HG03097 (cell line): Measurements from ENCODE around the gene CIRBP.

ENCODE experiments used
- ATAC-seq: cut with Tn5 transposase; IDR thresholded peaks from one replicate; pipeline ENCODE4 v1.9.1; 2021; ENCODE audit not compliant: unreplicated experiment, low FRiP score

CIRBP gene

DNA sequence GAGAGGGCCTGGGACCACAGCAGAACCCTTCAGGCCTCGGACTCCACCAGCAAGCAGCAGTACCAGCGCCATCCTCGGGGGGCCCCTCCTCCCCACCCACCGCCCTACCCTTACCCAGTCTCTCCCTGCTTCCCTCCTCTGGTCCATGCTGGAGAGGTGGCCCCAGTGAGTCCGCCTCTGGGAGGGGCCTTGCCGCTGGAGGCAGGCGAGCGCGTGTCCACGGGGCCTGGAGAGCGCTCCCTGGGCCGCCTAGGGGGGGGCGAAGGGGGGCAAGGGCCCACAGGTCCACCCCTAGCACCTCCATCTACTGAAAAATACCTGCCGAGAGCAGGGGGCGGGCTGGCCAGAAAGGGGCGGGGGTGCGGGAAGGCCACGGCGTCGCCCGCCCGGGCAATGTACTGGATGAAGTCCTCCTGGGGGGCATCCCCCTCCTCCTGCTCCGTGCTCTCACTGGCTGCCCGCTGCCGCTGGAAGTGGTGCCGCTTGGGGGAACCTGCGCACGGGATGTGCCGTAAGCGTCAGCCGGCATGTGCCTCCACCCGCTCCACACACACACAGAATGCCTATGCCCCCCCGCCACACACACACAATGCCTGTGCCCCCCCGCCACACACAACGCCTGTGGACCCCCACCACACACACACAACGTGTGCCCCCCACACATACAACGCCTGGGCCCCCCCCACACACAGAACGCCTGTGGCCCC, 38.2 kb upstream of the CIRBP start:
- no peak for ATAC-seq

DNA sequence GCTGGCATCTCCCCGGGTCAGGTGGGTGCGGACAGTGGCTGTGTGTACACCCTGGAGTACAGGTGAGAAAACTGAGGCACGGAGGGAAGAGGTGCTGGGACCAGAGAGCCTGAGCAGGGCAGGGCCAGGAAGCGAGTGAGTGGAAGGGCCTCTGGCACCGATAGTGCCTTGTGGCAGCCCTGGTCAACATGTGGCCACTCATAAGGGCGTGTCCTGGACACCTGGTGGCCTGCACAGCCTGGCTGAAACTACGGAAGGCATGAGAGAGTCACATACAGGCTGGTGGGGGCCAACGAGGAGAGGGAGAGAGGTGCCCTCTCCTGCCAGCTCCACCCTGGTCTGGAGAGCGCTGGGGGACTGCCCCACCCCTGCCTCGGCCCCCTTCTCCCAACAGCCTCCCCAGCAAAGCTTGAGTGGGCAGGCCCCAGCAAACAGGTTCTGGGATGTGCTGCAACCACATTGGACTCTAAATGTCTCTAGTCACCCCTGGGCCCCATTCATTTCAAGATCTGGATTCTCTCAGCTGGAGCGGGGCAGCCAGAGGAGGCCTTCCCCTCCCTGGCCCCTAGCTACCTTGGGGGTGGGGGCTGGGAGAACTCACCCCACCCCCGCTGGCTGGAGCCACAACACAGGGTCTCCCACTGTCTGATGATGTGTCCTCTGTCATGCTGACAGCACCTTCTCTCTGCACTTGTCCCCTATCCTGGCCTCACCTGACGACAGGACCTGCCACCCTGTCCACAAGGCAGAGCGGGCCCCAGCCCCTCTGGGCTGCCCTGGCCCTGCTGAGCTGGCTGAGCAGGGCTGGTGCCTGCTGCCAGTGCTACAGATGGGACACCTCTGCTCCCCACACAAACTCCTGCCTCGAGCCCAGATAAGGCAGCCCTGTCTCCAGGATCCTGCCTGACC, 37.1 kb upstream of the CIRBP start:
- no peak for ATAC-seq

DNA sequence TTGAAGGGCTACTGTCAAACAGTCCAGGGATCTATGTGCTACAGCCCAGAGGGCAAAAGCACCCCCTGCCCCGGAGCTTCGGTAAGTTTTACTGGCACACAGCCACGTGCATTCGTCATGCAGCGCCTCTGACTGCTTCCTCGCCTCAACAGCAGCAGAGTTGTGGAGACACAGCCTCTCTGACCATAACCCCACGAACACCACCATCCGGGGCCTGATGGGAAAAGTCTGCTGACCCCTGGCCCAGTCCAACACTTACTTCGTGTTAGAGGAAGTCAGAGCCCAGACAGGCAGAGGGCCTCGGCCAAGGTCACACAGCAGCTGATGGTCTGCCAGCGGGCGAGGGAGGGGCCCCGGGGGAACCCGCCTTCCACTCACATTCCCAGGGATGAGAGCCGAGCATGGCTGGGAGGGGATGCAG, 36.5 kb upstream of the CIRBP start:
- no peak for ATAC-seq

DNA sequence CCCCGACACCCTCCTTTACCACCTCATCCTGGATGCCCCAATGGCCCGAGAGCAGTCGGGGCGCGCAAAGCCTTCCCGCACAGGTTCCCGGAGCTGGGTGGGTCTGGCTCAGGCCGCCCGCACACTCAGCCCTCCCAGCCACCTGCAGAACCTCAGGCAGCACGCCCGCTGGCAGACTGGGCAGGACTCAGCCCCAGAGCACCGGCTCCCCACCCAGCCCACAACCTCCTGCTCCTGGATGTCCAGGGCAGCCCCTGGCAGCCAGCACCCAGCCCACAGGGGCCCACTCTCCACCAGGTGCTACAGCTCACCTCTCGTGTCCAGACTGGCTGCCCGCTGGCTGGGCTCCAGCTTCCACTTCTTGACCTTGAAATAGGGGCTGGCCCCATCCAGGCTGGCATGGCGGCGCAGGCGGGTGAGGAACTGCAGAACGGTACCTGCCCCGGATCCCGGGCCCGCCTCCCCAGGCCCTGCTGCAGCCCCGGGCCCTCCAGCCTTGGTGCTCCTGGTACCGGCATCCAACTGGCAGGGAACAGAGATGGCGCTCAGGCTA, 35.9 kb upstream of the CIRBP start:
- ATAC-seq: no peak

DNA sequence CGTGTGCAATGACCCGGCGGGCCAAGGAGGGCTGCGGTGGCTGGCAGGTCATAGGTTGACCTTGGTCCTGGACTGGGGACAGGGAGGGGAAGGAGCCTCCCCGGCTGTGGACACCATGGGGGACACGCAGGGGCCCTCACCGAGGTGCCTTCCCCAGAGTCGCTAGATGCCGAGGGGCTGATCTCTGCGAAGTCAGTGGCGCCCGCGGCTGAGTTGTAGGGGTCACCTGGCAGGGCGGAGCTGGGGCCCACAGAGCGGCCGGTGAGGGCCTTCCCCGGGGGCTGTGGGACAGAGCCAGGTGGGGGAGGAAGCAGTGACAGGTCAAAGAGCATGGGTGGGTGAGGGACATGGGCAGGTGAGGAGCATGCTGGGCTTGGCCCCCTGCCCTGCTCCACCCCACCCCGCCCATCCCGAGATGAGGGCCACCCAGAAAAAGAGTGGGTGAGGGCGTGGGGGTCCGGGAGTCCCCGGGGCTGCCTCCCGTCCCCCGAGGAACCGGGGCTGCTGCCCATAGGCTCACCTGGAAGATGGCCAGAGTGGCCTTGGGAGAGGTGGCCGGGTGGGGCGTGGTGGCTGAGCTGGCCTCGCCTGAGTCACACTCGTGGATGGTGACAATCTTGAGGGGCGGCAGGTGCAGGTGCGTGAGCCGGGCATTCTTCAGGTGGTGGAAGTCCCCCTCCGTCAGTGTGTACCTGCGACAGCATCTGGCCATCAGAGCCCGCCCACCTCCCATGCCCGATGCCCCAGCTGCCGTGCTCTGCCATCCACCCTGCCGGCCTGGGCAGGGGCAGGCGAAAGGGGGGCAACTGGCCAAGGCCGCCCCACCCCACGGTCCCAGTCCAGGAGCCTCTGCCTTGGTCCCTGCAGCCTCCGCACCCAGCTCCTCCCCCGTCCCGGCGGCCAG, 34.8 kb upstream of the CIRBP start:
- no peak for ATAC-seq

DNA sequence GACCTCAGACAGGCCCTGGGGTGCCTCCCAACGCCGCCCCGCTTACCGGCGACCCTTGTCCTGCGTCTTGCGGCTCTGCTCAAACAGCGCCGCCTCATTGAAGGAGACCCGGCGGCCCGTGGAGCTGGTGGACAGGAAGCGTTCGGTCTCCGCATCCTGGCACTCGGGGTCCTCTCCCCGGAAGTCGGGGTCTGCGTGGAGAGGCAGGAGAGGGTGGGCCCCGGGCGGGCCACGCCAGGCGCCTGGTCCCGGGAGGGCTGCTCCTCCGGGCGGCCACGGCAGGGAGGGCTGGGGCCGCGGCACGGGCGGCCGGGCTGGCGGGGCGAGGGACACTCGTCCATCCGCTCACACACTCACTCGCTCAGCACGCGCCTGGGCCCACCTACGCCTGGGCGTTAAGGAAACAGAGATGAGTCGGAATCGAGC, 34.2 kb upstream of the CIRBP start:
- no peak for ATAC-seq

DNA sequence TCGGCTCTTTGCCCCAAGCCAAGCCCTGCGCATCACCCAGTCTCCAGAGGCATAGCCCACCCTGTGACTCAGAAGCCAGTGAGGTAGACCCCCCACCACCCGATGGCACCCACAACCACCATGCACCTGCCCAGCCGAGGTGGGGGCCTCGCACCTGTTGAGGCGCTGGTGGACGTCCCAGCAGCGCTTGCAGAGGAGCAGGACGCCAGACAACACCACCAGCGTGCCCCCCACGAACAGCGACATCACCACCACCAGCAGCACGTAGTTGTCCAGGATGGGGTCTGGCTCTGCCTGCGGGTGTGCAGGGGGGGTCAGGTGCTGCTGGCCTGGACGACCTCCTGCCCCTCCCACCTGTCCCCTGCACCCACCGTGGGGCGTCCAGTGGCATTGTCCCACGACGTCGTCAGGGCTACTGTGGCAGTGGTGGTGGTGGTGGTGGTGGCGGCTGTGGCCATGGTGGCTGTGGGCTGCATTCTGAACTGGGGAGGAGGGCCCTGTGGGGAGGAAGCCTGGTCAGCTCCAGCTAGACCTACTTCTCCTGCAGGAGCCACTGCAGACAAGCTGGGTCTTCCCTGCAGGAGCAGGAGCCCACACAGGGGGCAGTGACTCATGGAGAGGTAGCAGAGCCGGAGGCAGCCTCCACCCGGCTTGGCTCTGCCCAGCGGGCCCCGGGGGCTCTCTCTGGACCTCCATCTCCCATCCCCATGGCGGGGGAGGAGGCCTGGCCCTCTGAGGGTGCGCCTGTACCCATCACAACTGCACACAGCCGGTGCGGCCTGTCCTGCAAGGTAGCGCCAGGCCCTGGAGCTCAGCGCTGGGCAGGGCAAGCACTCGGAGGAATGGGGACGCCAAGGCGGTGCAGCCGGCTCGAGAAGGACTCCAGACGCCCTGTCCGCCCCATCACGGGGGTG, 33.2 kb upstream of the CIRBP start:
- no peak for ATAC-seq

DNA sequence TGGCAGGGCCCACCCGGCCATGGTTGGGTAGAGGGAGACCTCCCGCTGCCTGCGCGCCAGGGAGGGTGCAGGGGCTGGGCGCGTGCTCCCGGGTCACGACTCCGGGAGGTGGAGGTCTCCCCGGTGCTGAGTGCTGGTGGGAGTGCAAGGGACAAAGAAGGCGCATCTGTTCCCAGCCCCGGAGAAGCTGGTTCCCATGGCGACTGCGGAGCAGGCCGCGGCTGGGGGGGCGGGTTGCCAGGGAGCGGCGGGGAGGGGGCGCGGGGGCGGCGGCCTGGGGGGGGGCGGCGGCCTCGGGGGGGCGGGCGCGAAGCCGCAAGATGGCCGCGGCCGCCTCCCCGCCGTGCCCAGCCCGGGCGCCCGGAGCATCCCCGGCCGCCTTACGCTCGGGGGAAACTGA, 32.6 kb upstream of the CIRBP start:
- no peak for ATAC-seq

DNA sequence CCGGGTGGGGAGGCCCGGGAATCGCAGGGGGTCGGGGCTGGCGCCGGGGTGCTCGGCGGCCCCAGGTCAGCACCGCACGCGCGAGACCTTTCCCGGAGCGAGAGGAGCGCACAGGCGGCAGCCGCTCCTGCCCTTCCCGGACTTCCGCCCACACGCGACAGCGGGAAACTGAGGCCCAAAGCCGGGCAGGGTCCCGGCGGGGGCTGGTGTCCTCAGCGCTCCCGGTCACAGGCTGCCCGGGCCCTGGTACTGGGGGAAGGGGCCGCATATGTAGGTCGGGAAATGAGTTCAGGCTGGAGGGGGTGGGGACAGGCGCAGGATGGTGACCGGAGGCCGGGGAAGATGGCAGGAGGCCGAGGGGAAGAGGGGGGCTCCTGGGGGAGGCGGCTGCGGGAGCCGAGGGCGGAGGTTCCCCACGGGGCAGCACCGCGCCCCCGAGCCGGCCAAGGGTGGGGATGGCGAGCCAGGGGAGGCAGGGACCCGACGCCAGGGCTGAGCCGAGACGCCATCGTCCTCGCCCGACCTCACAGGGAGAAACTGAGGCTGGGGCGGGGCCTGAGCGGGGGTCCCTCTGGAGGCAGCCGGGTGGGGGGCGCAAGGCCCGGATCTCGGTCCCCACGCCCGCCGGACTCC, 32.0 kb upstream of the CIRBP start:
- ATAC-seq: no peak

DNA sequence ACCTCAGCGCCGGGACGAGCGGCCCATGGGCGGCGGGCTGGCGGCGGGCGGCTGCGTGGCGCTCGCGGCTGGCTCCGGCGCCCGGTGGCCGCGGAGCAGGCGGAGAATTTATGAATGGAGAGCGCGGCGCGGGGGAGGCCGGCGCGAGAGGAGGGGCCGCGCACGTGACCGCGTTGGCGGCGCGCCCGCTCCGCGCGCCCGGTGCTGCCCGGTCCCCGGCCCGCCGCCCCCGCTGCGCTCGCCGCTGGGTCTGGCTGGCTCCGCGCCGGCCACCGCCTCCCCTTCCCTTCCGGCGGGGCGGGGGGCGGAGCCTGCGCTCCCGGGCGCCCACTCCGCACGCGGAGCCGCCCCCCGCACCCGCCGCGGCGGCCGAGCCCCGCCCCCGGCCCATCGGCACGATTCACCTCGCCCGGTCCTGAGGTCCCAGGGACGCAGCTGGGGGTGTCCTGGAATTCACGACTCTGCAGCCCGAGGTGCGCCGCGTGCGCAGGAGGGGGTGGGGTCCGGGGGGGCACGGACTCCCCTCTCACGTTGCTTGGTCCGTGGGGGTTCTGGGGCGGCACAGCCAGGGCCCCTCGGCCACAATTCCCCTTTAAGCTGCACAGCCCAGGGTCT, 31.3 kb upstream of the CIRBP start, which contains the start of gene CBARP:
CBARP (minus strand) TSS at position 252 of the 615 bp plus-strand sequence. CDS start 1,905 bp downstream, outside the sequence.
- ATAC-seq: no peak

DNA sequence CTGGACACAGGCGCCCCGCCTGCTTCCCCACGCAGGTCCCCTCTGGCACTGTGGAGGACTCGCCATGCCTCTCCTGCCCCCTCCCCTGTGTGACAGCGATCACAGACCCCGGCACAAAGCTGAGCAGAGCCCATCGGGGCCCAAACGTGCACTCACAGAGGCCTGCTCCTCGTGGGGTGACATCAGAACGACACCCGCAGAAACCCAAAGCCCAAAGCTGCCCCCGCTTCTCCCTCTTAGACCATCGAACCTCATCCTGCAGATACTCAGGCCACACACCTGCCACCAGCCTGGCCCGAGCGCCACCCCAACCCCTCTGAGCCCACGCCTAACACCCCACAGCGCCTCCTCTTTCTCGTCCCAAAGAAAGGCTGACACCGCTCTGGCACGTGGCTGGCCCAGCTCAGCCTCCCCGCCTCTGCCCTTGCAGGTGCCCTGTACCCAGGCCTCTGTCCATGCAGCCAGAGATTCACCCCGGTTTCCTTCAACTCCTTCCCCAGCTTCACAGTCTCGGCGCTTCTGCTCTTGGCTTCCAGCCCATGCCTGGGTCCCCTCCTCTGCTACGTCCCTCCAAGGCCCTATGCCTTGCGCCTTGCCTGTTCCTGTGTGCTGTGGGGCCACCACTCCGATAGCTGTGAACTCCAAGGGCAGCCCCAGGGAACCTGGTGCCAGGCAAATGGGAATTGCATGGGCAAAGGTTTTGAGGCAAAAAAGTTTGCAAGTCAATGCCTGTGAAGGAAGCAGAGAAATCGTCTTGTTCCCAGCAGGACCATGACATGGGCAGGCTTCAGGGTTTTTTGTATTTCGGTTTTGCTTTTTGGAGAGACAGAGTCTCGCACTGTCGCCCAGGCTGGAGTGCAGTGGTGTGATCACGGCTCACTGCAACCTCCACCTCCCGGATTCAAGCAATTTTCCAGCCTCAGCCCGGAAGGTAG, 30.5 kb upstream of the CIRBP start:
- no peak for ATAC-seq

DNA sequence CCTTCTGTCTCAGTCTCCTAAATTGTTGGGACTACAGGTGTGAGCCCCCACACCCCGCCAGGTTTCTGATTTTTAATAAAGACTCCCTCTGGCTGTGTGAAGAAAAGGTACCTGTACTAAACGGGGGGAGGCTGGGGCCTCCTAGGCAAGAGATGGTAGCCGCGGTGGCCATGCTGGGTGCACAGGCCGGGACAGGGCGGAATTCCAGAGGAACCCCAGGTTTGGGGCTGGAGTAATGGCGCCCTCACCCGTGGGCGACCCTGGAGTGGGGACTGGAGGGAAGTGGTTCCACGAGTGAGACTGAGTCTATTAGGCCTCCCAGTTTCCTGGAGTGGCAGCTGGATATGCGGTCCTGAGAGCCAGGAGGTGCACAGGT, 29.7 kb upstream of the CIRBP start:
- no peak for ATAC-seq

DNA sequence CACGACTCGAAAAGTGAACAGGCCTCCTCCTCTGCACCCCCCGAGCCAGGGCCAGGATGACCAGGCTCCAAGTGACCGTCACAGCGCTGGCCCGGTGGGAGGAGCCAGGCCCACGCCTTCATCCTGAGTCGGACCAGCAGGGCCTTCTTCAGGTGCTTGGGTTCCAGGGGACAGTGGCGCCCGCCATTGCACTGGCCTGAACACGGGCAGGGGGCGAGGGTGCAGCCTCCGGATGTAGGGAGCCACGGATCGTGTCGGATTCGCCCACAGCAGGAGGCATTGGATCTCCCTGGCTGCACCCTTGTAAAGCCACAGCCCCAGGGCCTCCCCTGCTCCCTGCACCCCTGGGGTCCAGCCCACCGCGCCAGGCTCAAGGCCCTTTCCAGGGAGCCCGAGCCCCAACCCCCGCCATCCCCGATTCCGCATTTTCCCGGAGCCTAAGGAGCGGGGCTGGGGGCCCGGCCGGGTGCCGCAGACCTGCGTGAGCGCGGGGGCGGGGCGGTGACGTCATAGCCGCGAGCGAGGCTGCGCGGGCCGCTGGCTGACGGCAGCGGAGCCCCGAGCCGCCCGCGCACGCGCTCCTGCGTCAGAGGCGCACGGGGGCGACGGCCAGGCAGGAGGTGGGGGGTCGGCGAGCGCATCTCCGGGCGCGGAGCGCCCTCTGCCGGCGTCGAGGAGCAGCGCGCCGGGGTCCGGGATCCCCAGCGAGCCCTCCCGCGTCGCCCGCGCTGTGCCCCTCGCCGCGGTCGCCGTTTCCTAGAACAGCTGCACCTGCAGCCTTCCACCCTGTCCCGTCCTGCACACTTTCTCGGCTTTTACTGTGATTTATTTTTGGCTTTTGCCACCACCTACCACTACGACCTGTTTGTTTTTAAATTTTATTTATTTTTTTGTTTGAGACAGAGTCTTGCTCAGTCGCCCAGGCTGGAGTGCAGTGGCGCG, 29.1 kb upstream of the CIRBP start:
- ATAC-seq: peak; percentile 31

DNA sequence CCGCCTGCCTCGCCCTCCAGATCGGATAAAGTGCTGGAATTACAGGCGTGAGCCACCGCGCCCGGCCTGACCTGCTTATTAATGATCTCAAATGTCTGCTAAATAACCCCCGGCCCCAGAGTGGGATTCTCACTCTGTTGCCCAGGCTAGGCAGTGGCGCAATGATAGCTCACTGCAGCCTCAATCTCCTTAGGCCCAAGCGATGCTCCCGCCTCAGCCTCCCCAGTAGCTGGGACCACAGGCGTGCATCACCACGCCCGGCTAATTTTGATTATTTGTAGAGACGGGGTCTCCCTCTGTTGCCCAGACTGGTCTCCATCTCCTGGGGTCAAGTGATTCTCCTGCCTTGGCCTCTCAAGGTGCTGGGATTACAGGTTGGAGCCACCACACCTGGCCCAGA, 28.2 kb upstream of the CIRBP start:
- no peak for ATAC-seq

DNA sequence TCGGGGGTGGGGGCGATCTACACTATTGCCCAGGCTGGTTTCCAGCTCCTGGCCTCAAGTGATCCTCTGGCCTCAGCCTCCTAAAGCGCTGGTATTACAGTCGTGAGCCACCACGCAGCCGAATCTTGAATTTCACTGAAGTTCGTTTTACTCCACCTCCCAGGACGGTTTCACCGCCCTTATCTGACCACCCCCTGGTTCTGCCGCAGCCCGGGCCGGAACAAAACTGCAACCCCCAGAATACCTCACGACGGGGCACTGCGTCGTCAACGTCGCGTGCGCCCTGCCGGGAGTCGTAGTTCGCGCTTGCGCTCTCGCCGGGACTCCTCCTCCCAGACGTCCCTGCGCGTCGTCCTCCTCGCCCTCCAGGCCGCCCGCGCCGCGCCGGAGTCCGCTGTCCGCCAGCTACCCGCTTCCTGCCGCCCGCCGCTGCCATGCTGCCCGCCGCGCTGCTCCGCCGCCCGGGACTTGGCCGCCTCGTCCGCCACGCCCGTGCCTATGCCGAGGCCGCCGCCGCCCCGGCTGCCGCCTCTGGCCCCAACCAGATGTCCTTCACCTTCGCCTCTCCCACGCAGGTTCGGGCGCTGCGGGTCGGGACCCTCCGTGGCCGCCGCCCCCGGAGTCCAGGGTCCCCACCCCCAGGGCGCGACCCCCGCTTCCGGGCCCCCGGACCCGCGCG, 27.6 kb upstream of the CIRBP start, which contains the start of gene ATP5F1D:
ATP5F1D (plus strand) TSS at position 335 of the 679 bp plus-strand sequence; CDS start at position 435, 100 bp downstream.
- peak; percentile 57 for ATAC-seq
